Activated CD4-positive, alpha-beta T cell treated with anti-CD3 and anti-CD28 coated beads, Interleukin-2, amount 50 U/mL, for 24 hours (primary cell): ENCODE data around the gene RPS6KC1.
A peak's percentile ranks its signal among the peaks of the same experiment; 100 is the strongest.
"Not testable (repeated sequence)": the region's sequence is repeated elsewhere in the genome, so short reads cannot be mapped to it uniquely, and the experiment has no call there.

Experiments
- DNase-seq, 2 donors: peaks; one replicate each; pipeline ENCODE4 v3.0.0-alpha.2; 2020; ENCODE audit warnings: low read depth in 1 of 2, low spot score in 1 of 2

The RPS6KC1 gene, protein sequence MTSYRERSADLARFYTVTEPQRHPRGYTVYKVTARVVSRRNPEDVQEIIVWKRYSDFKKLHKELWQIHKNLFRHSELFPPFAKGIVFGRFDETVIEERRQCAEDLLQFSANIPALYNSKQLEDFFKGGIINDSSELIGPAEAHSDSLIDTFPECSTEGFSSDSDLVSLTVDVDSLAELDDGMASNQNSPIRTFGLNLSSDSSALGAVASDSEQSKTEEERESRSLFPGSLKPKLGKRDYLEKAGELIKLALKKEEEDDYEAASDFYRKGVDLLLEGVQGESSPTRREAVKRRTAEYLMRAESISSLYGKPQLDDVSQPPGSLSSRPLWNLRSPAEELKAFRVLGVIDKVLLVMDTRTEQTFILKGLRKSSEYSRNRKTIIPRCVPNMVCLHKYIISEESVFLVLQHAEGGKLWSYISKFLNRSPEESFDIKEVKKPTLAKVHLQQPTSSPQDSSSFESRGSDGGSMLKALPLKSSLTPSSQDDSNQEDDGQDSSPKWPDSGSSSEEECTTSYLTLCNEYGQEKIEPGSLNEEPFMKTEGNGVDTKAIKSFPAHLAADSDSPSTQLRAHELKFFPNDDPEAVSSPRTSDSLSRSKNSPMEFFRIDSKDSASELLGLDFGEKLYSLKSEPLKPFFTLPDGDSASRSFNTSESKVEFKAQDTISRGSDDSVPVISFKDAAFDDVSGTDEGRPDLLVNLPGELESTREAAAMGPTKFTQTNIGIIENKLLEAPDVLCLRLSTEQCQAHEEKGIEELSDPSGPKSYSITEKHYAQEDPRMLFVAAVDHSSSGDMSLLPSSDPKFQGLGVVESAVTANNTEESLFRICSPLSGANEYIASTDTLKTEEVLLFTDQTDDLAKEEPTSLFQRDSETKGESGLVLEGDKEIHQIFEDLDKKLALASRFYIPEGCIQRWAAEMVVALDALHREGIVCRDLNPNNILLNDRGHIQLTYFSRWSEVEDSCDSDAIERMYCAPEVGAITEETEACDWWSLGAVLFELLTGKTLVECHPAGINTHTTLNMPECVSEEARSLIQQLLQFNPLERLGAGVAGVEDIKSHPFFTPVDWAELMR

DNA sequence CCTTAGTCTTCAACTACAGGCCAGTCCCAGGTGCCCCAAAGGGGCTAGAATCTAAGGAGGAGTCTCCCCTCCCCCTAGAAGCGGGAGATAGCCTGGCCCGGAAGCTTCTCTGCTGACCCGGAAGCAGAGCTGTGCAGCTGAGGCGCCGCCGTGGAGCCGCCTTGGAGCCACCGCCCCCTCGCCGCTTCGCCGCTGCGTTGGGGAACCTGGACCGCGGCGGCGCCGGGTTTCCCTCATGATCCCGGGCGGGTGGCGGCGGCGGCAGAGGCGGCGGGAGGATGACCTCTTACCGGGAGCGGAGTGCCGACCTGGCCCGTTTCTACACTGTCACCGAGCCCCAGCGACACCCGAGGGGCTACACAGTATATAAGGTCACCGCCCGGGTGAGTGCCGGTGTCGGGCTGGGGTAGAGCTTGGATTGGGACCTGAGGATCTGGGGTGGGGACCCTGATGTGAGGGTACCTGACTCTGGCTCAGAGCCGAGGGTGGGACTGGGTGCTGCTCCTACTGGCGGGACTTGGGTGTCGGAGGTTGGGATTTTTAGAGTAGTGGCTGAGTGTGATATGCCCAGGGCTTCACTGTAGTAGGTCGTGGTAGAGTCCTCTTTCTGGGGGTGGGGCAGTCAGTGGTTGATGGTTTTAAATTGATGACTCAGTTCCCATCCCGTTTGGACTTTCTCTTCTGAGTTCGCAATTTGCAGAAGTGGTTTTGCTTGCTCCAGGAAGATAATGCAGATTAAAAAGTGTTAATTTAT lies at the start of gene RPS6KC1:
Gene RPS6KC1, plus strand, starts transcription at position 115 of the 754 bp plus-strand sequence. Its CDS starts 164 bp downstream, at position 279.
- peak; percentile 70 to 76 for DNase-seq

DNA sequence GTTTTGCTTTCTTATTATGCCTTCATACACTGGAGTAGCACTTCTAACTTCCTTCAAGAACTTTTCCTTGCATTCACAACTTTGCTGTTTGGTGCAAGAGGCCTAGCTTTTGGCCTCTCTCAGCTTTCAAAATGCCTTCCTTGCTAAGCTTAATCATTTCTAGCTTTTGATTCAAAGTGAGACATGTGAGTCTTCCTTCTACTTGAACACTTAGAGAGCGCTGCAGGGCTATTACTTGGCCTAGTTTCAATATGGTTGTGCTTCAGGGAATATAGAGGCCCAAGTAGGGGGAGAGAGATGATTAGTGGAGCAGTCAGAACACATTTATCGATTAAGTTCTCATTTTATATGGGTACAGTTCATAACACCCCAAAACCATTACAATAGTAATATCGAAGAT lies 47.8 kb upstream of the RPS6KC1 start:
- no peak for DNase-seq

DNA sequence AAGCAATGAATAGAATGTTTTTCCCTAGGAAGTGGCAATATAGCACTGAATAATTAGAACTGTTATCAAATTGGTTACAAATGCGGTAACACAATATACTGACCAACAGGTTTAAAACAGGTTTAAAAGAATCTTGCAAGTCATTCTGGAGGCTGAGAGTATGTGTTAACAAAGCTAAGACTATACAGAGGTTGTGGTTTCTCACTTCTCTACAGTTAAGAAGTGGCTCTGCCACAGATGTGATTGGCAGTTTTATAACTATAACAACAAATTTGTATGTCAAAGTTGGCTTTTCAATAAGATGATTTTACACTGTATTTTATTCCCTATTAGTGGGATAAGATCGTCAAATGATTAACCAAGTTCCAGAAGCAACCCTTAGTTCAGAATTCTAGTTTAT lies 42.5 kb upstream of the RPS6KC1 start:
- DNase-seq: no peak

- no peak for DNase-seq
These were observed 36.4 kb upstream of the RPS6KC1 start for GRCh38 chr1:213014642-213015041.

DNA sequence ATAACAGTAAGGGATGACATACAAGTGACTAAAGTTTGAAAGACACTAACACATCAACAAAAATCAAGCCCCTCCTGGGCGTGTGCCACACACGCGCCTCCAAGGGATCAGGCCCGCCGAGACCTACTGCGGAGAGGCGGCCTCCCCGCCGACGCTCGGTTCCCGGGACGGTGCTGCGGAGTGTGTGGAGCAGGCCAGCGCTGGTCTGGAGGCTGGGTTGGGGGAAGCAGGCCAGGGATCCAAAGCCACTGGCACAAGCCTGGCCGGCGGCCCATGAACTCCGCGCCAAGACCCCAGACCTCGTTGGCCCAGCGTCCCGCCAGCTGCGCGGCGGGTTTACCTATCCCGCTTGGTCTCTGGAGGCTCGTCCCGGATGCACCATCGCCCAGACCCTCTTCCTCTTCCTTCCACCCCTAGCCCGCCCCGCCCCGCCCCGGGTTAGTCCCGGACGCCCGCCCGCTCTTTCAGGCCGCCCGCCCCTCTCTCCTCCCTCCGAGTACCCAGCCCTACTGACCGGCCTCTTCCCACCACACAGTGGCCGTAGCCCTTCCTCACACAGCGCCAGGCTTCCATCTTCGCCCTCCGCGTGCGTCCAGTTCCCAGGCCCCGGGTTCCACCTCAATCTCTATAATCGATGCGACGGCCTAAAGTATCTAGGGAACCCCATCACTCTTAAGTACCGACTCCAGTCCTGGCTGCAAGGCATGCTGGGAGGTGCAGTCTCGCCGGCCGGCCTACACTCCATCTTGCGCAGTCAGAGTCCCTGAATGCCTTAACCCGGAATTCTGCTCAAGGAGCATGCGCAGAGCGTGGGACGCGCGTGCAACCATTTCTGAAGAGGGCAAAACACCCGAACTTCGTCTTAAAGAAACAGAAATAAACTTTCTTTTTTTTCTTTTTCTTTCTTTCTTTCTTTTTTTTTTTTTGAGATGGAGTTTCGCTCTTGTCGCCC lies 35.7 kb upstream of the RPS6KC1 start, which contains the start of gene ANGEL2:
Gene ANGEL2, minus strand, starts transcription at position 769 of the 952 bp plus-strand sequence. Its CDS starts 196 bp downstream, at position 573.
- DNase-seq: peak; percentile 80 to 96

GRCh38 chr1:213017447-213018273 lies 33.4 kb upstream of the RPS6KC1 start:
- DNase-seq: no peak

- no peak for DNase-seq
These were observed 31.6 kb upstream of the RPS6KC1 start for GRCh38 chr1:213019450-213019849.

DNA sequence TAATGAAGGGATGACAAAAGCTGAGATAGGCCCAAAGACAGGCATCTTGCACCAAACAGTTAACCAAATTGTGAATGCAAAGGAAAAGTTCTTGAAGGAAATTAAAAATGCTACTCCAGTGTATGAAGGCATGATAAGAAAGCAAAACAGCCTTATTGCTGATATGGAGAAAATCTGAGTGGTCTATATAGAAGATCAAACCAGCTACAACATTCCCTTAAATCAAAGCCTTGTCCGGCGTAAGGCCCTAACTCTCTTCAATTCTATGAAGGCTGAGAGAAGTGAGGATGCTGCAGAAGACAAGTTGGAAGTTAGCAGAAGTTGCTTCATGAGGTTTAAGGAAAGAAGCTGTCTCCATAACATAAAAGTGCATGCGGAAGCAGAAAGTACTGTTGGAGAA lies 31.0 kb upstream of the RPS6KC1 start:
- DNase-seq: no peak

- not testable (repeated sequence) for DNase-seq
These were observed 24.0 kb upstream of the RPS6KC1 start for GRCh38 chr1:213027024-213027423.

GRCh38 chr1:213032651-213033050 lies 18.4 kb upstream of the RPS6KC1 start:
- no peak for DNase-seq

DNA sequence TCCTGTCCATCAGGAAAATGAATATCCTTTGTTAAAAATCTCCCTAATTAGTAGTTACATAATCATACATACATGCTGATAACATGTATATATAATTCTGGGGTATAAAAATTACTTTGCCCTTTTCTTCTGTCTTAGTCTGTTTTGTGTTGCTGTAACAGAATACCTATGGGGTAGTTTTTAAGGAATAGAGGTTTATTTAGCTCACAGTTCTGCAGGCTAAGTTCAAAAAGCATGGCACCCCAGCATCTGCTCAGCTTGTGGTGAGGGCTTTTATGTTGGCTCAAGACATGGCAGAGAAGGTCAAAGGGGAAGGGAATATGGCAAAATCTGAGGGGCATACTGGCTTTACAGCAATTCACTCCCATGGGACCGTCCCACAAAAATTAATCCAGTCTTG lies 16.3 kb upstream of the RPS6KC1 start:
- no peak for DNase-seq

DNA sequence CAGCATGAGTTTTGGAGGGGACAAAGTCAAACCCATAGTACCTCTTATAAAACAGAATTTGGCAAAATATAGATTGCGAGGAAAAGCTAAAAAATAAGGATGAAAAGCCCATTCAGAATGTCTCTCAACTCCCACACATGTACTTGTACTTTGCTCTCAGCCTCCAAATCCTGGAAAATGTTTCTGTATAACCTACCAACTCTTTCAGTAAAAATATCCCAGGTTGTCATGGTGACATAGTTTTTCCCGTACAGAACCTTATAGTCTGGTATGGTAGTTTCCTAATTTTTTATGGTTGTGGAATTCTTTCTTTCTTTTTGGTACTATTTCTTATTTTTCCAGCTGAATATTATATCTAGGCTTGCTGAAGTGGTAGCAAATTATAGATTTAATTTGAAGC lies 15.5 kb upstream of the RPS6KC1 start:
- no peak for DNase-seq

DNA sequence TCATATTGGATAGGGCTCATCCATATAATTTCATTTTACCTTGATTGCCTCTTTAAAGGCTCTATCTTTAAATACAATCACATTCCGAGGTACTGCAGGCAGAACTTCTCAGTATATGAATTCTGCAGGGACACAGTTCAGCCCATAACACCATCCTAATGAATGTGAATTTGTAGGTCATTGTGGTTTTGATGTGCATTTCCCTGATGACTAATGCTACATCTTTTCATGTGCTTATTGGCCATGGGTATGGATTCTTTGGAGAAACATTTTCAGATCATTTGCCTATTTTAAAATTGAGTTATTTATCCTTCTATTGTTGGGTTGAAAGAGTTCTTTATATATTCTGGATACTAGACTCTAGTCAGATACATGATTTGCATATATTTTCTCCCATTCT lies 9.6 kb upstream of the RPS6KC1 start:
- no peak for DNase-seq

GRCh38 chr1:213045321-213046226 lies 5.5 kb upstream of the RPS6KC1 start:
- DNase-seq: not testable (repeated sequence)

DNA sequence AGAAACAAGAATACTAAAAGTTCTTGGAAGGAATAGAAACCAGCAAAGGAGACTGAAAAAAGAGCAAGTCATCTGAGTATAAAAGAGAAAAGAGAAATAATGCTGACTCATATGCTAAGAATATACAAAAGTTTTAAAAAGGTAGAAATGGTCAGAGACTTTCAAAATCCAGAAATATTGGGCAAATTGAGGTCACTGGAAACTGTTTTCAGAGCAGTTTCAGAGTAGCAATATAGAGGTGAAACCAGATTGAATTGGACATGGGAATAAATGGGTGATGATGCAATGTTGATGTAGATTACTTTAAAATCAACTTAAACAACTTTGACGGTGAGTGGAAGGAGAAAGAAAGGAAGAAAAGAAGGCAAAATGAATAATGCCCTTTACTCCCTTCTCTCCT lies 1.8 kb upstream of the RPS6KC1 start:
- DNase-seq: no peak

- no peak for DNase-seq
These were observed 305 bp upstream of the RPS6KC1 start for GRCh38 chr1:213050745-213051126.

- no peak for DNase-seq
These were observed 801 bp downstream of the RPS6KC1 start for GRCh38 chr1:213051881-213052202.

- no peak for DNase-seq
These were observed 2.4 kb downstream of the RPS6KC1 start for GRCh38 chr1:213053455-213053854.
